MCF 10A (cell line): ENCODE measurements around the gene LRBA. TPM values are rescaled to one million over a fixed set of nuclear protein-coding genes. Genes with fewer than 3 reads are reported as not detected.

Source experiments
- BruUV-seq: library from RNA; stranded (reverse); fragments of 400-500 nt; replicated peaks from 2 replicates; lab custom pipeline; 2021; lab: Mats Ljungman, UMichigan
- CTCF ChIA-PET: fragments of 300-600 bp; sonication (Branson Sonifier 250); formaldehyde crosslinking; extraction: SDS; loops from one replicate; lab custom pipeline; 2021; ENCODE audit warnings: antibody characterized with exemption, inconsistent platforms; lab: Yijun Ruan, JAX
- POLR2A ChIA-PET: fragments of 300-600, 350-650 bp; sonication (Branson Sonifier 250); formaldehyde crosslinking; extraction: SDS; loops from one replicate; lab custom pipeline; 2020; ENCODE audit warnings: antibody characterized with exemption, inconsistent platforms; lab: Yijun Ruan, JAX
- DNase-seq: peaks from one replicate; pipeline ENCODE4 v3.0.0-alpha.2; 2018; ENCODE audit not compliant: unreplicated experiment
- H3K27ac Mint-ChIP-seq: one replicate; pipeline ENCODE4 v1.8.0; 2022; ENCODE audit warnings: mild to moderate bottlenecking, low read depth, mixed read lengths; ENCODE audit not compliant: unreplicated experiment
- H3K27me3 Mint-ChIP-seq: one replicate; pipeline ENCODE4 v1.8.0; 2022; ENCODE audit warnings: mixed read lengths; ENCODE audit not compliant: insufficient read depth, unreplicated experiment
- H3K36me3 Mint-ChIP-seq: one replicate; pipeline ENCODE4 v1.8.0; 2022; ENCODE audit warnings: mild to moderate bottlenecking, moderate library complexity, mixed read lengths; ENCODE audit not compliant: insufficient read depth, unreplicated experiment
- H3K4me1 Mint-ChIP-seq: one replicate; pipeline ENCODE4 v1.8.0; 2022; ENCODE audit warnings: mixed read lengths; ENCODE audit not compliant: insufficient read depth, unreplicated experiment
- H3K4me3 Mint-ChIP-seq: one replicate; pipeline ENCODE4 v1.8.0; 2022; ENCODE audit warnings: mild to moderate bottlenecking, moderate library complexity, mixed read lengths; ENCODE audit not compliant: unreplicated experiment
- H3K9me3 Mint-ChIP-seq: one replicate; pipeline ENCODE4 v1.8.0; 2022; ENCODE audit warnings: mixed read lengths; ENCODE audit not compliant: unreplicated experiment
- intact Hi-C: fragments of 100-400 bp; cut with micrococcal nuclease; formaldehyde crosslinking; loops from 2 replicates; pipeline ENCODE4 v1.14.1; 2022
- total RNA-seq: library from RNA; stranded (reverse); gene quantifications from 2 replicates; pipeline ENCODE4 v1.2.3, GENCODE V29; 2022
- TF ChIP-seq, protein P1 (sequence below): fragments of 200-600 bp; IDR thresholded peaks from one replicate; pipeline ENCODE4 v1.8.0; 2022; ENCODE audit warnings: antibody characterized with exemption, mild to moderate bottlenecking; ENCODE audit not compliant: unreplicated experiment

Gene LRBA
- total RNA-seq, 1 experiment from 2014 or later = 64.5 TPM

DNA sequence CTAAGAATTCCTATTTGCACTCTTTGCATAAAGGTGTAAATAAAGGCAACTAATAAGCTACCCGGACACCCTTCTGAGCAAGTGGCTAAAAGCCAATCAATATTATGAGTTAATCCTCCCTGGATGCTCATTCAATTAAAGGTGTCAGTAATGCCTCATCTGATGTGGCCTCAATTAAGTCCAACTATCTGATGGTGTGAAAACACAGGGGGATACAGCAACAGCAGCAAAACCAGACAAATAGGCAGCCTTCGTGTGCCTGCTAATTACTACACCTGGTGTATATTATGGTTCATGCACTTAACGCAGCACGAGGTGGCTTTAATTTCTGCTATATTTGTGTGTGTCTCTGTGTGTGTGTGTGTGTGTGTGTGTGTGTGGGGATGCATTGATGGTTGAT is 692.4 kb downstream of the LRBA start:
- no peak overlapping the region for H3K27ac Mint-ChIP-seq
- DNase-seq = no peak
- TF ChIP-seq, protein P1, sequence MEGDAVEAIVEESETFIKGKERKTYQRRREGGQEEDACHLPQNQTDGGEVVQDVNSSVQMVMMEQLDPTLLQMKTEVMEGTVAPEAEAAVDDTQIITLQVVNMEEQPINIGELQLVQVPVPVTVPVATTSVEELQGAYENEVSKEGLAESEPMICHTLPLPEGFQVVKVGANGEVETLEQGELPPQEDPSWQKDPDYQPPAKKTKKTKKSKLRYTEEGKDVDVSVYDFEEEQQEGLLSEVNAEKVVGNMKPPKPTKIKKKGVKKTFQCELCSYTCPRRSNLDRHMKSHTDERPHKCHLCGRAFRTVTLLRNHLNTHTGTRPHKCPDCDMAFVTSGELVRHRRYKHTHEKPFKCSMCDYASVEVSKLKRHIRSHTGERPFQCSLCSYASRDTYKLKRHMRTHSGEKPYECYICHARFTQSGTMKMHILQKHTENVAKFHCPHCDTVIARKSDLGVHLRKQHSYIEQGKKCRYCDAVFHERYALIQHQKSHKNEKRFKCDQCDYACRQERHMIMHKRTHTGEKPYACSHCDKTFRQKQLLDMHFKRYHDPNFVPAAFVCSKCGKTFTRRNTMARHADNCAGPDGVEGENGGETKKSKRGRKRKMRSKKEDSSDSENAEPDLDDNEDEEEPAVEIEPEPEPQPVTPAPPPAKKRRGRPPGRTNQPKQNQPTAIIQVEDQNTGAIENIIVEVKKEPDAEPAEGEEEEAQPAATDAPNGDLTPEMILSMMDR = no peak
- H3K27me3 Mint-ChIP-seq = no peaks in the 10 kb centered on the region
- H3K36me3 Mint-ChIP-seq = peaks cover 11% of the 10 kb centered on the region
- ChIA-PET CTCF (interaction anchor here (0.6 to 1.0 kb wide), 2 partner anchors 92 to 134 kb away, joined by 3 read pairs; no protein-coding TSS in a partner anchor), POLR2A (interaction anchor here (0.7 kb wide), 1 partner anchor 78 kb away, joined by 3 read pairs; no protein-coding TSS in a partner anchor)
- no peak overlapping the region for H3K4me3 Mint-ChIP-seq
- H3K4me1 Mint-ChIP-seq = peaks cover 5% of the 10 kb centered on the region
- no TSS peak for BruUV-seq
- no peaks in the 10 kb centered on the region for H3K9me3 Mint-ChIP-seq
- intact Hi-C loops = no loop called here

DNA sequence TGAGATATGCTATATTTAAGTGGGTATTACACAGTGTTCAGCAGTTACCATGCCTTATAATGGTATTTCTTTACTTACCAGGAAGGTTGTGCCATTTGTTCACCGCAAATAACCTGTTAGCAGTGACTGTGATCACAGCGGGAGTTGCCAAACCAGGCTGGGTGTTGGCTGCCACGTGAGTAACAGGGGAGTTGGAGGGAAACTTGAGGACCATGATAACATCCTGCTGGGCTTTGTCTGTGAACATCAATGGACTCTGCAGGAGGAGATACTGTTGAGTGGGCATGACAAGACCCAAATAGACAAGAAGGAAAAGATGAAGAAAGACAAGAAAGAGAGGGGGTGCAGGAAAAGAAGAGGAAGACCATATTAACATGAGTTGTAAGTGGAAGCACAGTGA is 694.0 kb downstream of the LRBA start:
- ChIA-PET CTCF (no interaction called here), POLR2A (no interaction called here)
- Mint-ChIP-seq H3K9me3 (no peaks in the 10 kb centered on the region), H3K36me3 (peaks cover 11% of the 10 kb centered on the region), H3K4me3 (no peak overlapping the region), H3K4me1 (peaks cover 13% of the 10 kb centered on the region), H3K27me3 (no peaks in the 10 kb centered on the region), H3K27ac (no peak overlapping the region)
- TF ChIP-seq, protein P1 = no peak
- DNase-seq = no peak
- no TSS peak for BruUV-seq
- intact Hi-C loops = no loop called here

DNA sequence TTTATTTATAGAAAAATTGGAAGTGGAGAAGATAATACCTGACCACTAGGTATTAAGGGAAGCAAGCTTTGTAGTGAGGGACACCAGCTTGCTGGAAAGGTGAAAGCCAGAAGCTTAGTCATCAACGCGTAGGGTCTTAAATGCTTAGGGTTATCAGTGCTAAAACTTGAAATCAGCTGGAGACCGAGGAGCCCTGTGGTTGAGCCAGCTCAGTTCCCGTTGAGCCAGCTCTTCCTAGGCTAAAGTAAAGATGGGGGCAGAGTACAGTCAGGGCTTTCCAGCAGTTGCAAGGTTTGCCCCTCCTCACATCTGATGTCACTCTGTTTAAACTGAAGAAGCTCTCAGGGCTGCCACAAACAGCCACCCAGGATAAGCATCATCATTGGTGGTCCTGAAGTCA is 696.1 kb downstream of the LRBA start:
- intact Hi-C loops = no loop called here
- H3K4me3 Mint-ChIP-seq = no peak overlapping the region
- no TSS peak for BruUV-seq
- DNase-seq = no peak
- CTCF ChIA-PET = interaction anchor here (1.2 kb wide), 1 partner anchor 8 kb away, joined by 3 read pairs; no protein-coding TSS in a partner anchor
- no peaks in the 10 kb centered on the region for H3K27me3 Mint-ChIP-seq
- POLR2A ChIA-PET = interaction anchor here (0.6 to 0.9 kb wide), 2 partner anchors 10 to 18 kb away, joined by 3 to 4 read pairs; no protein-coding TSS in a partner anchor
- no peaks in the 10 kb centered on the region for H3K9me3 Mint-ChIP-seq
- TF ChIP-seq, protein P1 = no peak
- H3K36me3 Mint-ChIP-seq = peaks cover 13% of the 10 kb centered on the region
- peaks cover 16% of the 10 kb centered on the region for H3K4me1 Mint-ChIP-seq
- no peak overlapping the region for H3K27ac Mint-ChIP-seq

- no peaks in the 10 kb centered on the region for H3K27me3 Mint-ChIP-seq
- ChIA-PET CTCF (interaction anchor here (0.6 to 1.2 kb wide), 2 partner anchors 9 to 38 kb away, joined by 3 to 4 read pairs; no protein-coding TSS in a partner anchor), POLR2A (interaction anchor here (0.9 kb wide), 1 partner anchor 10 kb away, joined by 4 read pairs; no protein-coding TSS in a partner anchor)
- H3K36me3 Mint-ChIP-seq = peaks cover 13% of the 10 kb centered on the region
- BruUV-seq = no TSS peak
- H3K4me3 Mint-ChIP-seq = no peak overlapping the region
- peaks cover 16% of the 10 kb centered on the region for H3K4me1 Mint-ChIP-seq
- no peak overlapping the region for H3K27ac Mint-ChIP-seq
- TF ChIP-seq, protein P1 = no peak
- intact Hi-C loops = no loop called here
- no peaks in the 10 kb centered on the region for H3K9me3 Mint-ChIP-seq
- DNase-seq = no peak
These were observed 696.6 kb downstream of the LRBA start for GRCh38 chr4:150318527-150318926.
